ENCODE data around the gene SLC9A2.

DNA sequence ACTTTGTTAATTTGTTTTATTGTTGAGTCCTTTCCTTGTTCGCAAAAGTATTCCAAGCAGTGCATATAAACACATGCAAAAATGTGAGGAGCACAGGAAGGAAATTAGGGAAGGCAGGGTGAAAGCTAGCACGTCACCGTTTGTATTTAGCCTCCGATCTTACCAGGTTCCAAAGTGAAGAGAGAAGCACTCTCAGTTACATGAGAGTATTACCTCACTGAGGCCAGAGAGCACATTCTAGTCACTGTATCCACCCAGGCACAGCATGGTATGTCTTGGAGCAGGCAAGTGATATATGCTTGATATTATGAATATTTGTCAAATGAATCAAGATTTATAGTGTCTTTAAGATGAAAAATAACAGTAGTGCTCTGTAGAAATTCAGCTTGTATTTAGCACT is 135.9 kb downstream of the SLC9A2 start:
- TF ChIP-seq, protein P1, sequence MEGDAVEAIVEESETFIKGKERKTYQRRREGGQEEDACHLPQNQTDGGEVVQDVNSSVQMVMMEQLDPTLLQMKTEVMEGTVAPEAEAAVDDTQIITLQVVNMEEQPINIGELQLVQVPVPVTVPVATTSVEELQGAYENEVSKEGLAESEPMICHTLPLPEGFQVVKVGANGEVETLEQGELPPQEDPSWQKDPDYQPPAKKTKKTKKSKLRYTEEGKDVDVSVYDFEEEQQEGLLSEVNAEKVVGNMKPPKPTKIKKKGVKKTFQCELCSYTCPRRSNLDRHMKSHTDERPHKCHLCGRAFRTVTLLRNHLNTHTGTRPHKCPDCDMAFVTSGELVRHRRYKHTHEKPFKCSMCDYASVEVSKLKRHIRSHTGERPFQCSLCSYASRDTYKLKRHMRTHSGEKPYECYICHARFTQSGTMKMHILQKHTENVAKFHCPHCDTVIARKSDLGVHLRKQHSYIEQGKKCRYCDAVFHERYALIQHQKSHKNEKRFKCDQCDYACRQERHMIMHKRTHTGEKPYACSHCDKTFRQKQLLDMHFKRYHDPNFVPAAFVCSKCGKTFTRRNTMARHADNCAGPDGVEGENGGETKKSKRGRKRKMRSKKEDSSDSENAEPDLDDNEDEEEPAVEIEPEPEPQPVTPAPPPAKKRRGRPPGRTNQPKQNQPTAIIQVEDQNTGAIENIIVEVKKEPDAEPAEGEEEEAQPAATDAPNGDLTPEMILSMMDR (IDR thresholded peaks at IDR 0.05): no peak
- no peak for TF ChIP-seq POLR2A (IDR thresholded peaks at IDR 0.05)
